Type B pancreatic cell (in vitro differentiated cells): ENCODE data around the gene NXN. TPM values are rescaled to one million over a fixed set of nuclear protein-coding genes. Genes with fewer than 3 reads are reported as not detected.

Experiments
- DNase-seq: peaks from one replicate; pipeline ENCODE4 v3.0.0; 2021; ENCODE audit warnings: mixed read lengths; ENCODE audit not compliant: unreplicated experiment; ENCODE audit errors: extremely low spot score
- H3K27ac Mint-ChIP-seq: 2 replicates; pipeline ENCODE4 v1.8.0; 2021; ENCODE audit warnings: mild to moderate bottlenecking, mixed read lengths
- H3K27me3 Mint-ChIP-seq: 2 replicates; pipeline ENCODE4 v1.8.0; 2021; ENCODE audit warnings: mixed read lengths
- H3K36me3 Mint-ChIP-seq: 2 replicates; pipeline ENCODE4 v1.8.0; 2021; ENCODE audit warnings: mixed read lengths
- H3K4me1 Mint-ChIP-seq: one replicate; pipeline ENCODE4 v1.8.0; 2021; ENCODE audit warnings: mixed read lengths; ENCODE audit not compliant: unreplicated experiment
- H3K4me3 Mint-ChIP-seq: 2 replicates; pipeline ENCODE4 v1.8.0; 2021; ENCODE audit warnings: mild to moderate bottlenecking, mixed read lengths
- H3K9me3 Mint-ChIP-seq: 2 replicates; pipeline ENCODE4 v1.8.0; 2021; ENCODE audit warnings: mixed read lengths
- CTCF ChIP-seq: fragments of 200-600 bp; sonication (generic); conservative IDR thresholded peaks from 2 replicates; pipeline ENCODE4 v1.5.0; 2021; ENCODE audit warnings: antibody characterized with exemption, mild to moderate bottlenecking
- total RNA-seq: library from RNA; stranded (reverse); gene quantifications from 2 replicates; pipeline ENCODE4 v1.2.1, GENCODE V29; 2021; ENCODE audit warnings: low replicate concordance

The NXN gene
- total RNA-seq, 1 donor from 2014 or later, result 68.0 TPM

- no peaks in the 10 kb centered on the region for H3K9me3 Mint-ChIP-seq
- H3K4me3 Mint-ChIP-seq, result no peak overlapping the region
- TF ChIP-seq CTCF, result no peak
- no peaks in the 10 kb centered on the region for H3K27me3 Mint-ChIP-seq
- H3K4me1 Mint-ChIP-seq, result peaks cover 17% of the 10 kb centered on the region
- H3K27ac Mint-ChIP-seq, result no peak overlapping the region
- peaks cover 31% of the 10 kb centered on the region for H3K36me3 Mint-ChIP-seq
- no peak for DNase-seq
These were observed 201.5 kb downstream of the NXN start for GRCh38 chr17:778096-778495.

GRCh38 chr17:774313-774584 is 205.3 kb downstream of the NXN start:
- Mint-ChIP-seq H3K27ac (no peak overlapping the region), H3K4me1 (peaks cover 6% of the 10 kb centered on the region), H3K36me3 (peaks cover 51% of the 10 kb centered on the region), H3K9me3 (no peaks in the 10 kb centered on the region), H3K27me3 (no peaks in the 10 kb centered on the region), H3K4me3 (peak overlapping the region; percentile 15)
- no peak for TF ChIP-seq CTCF
- DNase-seq, result no peak

- DNase-seq, result no peak
- no peaks in the 10 kb centered on the region for H3K9me3 Mint-ChIP-seq
- H3K27me3 Mint-ChIP-seq, result no peaks in the 10 kb centered on the region
- H3K27ac Mint-ChIP-seq, result no peak overlapping the region
- TF ChIP-seq CTCF, result no peak
- H3K4me3 Mint-ChIP-seq, result peak overlapping the region; percentile 15
- H3K36me3 Mint-ChIP-seq, result peaks cover 51% of the 10 kb centered on the region
- peaks cover 6% of the 10 kb centered on the region for H3K4me1 Mint-ChIP-seq
These were observed 205.9 kb downstream of the NXN start for GRCh38 chr17:773467-774312.

GRCh38 chr17:773016-773415 is 206.6 kb downstream of the NXN start:
- no peaks in the 10 kb centered on the region for H3K27me3 Mint-ChIP-seq
- H3K4me1 Mint-ChIP-seq, result peaks cover 6% of the 10 kb centered on the region
- peaks cover 46% of the 10 kb centered on the region for H3K36me3 Mint-ChIP-seq
- DNase-seq, result no peak
- H3K4me3 Mint-ChIP-seq, result no peak overlapping the region
- no peak for TF ChIP-seq CTCF
- no peaks in the 10 kb centered on the region for H3K9me3 Mint-ChIP-seq
- H3K27ac Mint-ChIP-seq, result no peak overlapping the region

- no peak for DNase-seq
- H3K4me1 Mint-ChIP-seq, result no peaks in the 10 kb centered on the region
- no peak for TF ChIP-seq CTCF
- peaks cover 21% of the 10 kb centered on the region for H3K36me3 Mint-ChIP-seq
- no peak overlapping the region for H3K4me3 Mint-ChIP-seq
- no peak overlapping the region for H3K27ac Mint-ChIP-seq
- no peaks in the 10 kb centered on the region for H3K27me3 Mint-ChIP-seq
- no peaks in the 10 kb centered on the region for H3K9me3 Mint-ChIP-seq
These were observed 212.5 kb downstream of the NXN start for GRCh38 chr17:767076-767475.
